K562 (cell line): ENCODE results near the gene UBE2L5. TPM values are rescaled to one million over a fixed set of nuclear protein-coding genes. Genes with fewer than 3 reads are reported as not detected.

ENCODE experiments used
- BDP1 ChIP-seq: IDR thresholded peaks from 3 replicates; pipeline ENCODE4 v1.6.1; 2011; ENCODE audit not compliant: insufficient read length, insufficient read depth
- MCM7 ChIP-seq, 2 experiments: fragments of 450-650 bp; IDR thresholded peaks; 2 replicates each; pipeline ENCODE4 v1.6.1; 2016 to 2018
- MEF2D ChIP-seq: conservative IDR thresholded peaks from 2 replicates; pipeline ENCODE4 v1.6.1; 2016; ENCODE audit warnings: low read depth, missing genetic modification characterization, missing compliant biosample characterization
- RAD51 ChIP-seq: fragments of 450-650 bp; IDR thresholded peaks from 2 replicates; pipeline ENCODE4 v1.7.1; 2016; ENCODE audit warnings: low read depth, mild to moderate bottlenecking, borderline replicate concordance
- SREBF2 ChIP-seq: sonication (generic); formaldehyde crosslinking; IDR thresholded peaks from 2 replicates; pipeline ENCODE4 v1.4.0; 2020; ENCODE audit warnings: mild to moderate bottlenecking, missing genetic modification reagents
- ZC3H11A ChIP-seq: IDR thresholded peaks from 2 replicates; pipeline ENCODE4 v1.6.1; 2012; ENCODE audit warnings: low read depth, low read length, improper control_type of control experiment
- ZNF436 ChIP-seq: fragments of 250-450, 450-650 bp; sonication (Bioruptor Pico); formaldehyde crosslinking; IDR thresholded peaks from 2 replicates; pipeline ENCODE4 v1.7.0; 2020; ENCODE audit warnings: mild to moderate bottlenecking
- polyA plus RNA-seq, 8 experiments: library from polyadenylated mRNA; depleted of rRNA in 4 of 8; stranded (reverse) in 5 of 8; unstranded in 3 of 8; fragments of >200 nt; fragmentation: Nextera tagmentation in 2 of 8; fragmentation: Illumina TruSeq in 1 of 8; extraction: Ambion mirVana in 2 of 8; extraction: Trizol in 1 of 8; gene quantifications; 2 replicates each; pipeline versions ENCODE4 v1.2.1 to v1.2.3, GENCODE V29; 2011 to 2014; ENCODE audit warnings: inconsistent platforms in 1 of 8, missing spikeins in 1 of 8
- total RNA-seq, 7 experiments: library from RNA; depleted of rRNA in 6 of 7; stranded (reverse); fragments of >200 nt in 6 of 7; fragmentation: Illumina TruSeq in 2 of 7; extraction: Trizol in 2 of 7; gene quantifications; 2 replicates each; pipeline versions ENCODE4 v1.2.1 to v1.2.3, GENCODE V29; 2011 to 2021; ENCODE audit warnings: low replicate concordance in 1 of 7
- TF ChIP-seq, protein P1 (sequence below), 2 experiments: IDR thresholded peaks; 2 replicates each; pipeline ENCODE4 v1.6.1; 2011; ENCODE audit warnings: borderline replicate concordance in 1 of 2, control low read depth in 1 of 2, low read depth in 1 of 2, low read length in 1 of 2, mild to moderate bottlenecking in 1 of 2, mixed read lengths in 1 of 2, moderate library complexity in 1 of 2; ENCODE audit not compliant: insufficient read depth in 1 of 2, insufficient read length in 1 of 2, poor library complexity in 1 of 2, severe bottlenecking in 1 of 2; ENCODE audit errors: extremely low read depth in 1 of 2
- TF ChIP-seq, protein P2 (sequence below): fragments of 200-600 bp; sonication (generic); IDR thresholded peaks from one replicate; pipeline ENCODE4 v1.6.1; 2012; ENCODE audit warnings: mild to moderate bottlenecking, low read depth, low read length, inconsistent platforms
- TF ChIP-seq, protein P3 (sequence below): sonication (generic); formaldehyde crosslinking; IDR thresholded peaks from 2 replicates; pipeline ENCODE4 v1.9.0; 2022; ENCODE audit warnings: mild to moderate bottlenecking, missing genetic modification reagents
- TF ChIP-seq, protein P4 (sequence below): fragments of 250-450 bp; sonication (Bioruptor Pico); IDR thresholded peaks from 2 replicates; pipeline ENCODE4 v1.8.0; 2022; ENCODE audit warnings: moderate library complexity, mild to moderate bottlenecking, inconsistent platforms

UBE2L5 gene
- total and polyA plus RNA-seq, 9 of the 15 experiments (the other 6 are each of a cell fraction or from before 2014, with no cell fraction given) = 0.22 to 1.5 (median 0.86) TPM; not detected in 6

DNA sequence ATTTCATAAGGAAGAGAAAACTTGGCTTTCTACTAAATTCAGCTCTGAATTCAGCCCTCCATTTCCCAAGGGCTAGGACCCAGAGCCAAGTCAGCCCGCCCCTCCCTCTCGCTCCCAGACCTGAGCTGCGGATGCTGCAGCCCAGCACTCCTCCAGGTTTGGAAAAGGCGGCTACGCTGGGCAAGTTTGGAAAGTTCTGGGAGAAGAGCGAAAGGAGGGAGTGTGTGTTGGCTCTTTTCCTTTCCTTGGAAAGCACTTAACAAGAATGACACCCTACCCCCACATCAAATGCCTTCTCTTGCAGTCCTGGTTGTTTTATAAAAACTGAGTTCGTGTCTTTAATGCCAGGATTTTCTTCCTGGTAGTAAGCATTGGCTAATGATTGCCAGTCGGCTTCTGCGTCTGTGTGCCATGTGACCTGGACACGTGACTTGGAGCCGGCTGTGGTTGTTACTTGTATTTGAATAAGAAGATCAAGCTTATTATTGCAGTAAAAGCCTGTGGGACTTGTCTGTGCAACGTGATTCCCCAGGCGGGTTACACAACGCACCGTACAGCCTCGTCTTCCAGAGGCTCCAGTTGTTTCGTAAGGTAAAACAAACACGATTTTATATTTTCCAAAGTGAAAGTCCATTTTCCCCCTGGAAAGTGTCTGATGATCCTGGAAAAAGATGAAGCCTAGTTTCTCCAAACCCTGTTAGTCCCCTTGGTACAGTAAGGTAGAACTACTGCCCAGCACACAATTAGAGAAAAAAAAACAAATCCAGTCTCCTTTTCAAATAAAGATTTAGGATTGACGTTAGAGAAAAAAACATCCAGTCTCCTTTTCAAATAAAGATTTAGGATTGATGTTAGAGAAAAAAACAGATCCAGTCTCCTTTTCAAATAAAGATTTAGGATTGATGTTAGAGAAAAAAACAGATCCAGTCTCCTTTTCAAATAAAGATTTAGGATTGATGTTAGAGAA is 26.8 kb upstream of the UBE2L5 start (continued):
- TF ChIP-seq, protein P1, sequence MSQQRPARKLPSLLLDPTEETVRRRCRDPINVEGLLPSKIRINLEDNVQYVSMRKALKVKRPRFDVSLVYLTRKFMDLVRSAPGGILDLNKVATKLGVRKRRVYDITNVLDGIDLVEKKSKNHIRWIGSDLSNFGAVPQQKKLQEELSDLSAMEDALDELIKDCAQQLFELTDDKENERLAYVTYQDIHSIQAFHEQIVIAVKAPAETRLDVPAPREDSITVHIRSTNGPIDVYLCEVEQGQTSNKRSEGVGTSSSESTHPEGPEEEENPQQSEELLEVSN (IDR thresholded peaks at IDR 0.05; ENCODE audit: borderline replicate concordance in 1 of 2, extremely low read depth in 1 of 2, insufficient read depth in 1 of 2, insufficient read length in 1 of 2, low read depth in 1 of 2, low read length in 1 of 2, poor library complexity in 1 of 2, severe bottlenecking in 1 of 2) = peak in 1 of 2 experiments; percentile 48
- TF ChIP-seq MEF2D (no peak), ZNF436 (CRISPR knock-in tag) (no peak), SREBF2 (CRISPR knock-in tag) (no peak), MCM7 (IDR thresholded peaks at IDR 0.05) (no peak), ZC3H11A (no peak), BDP1 (no peak), RAD51 (peak; percentile 98)
- TF ChIP-seq, protein P2, sequence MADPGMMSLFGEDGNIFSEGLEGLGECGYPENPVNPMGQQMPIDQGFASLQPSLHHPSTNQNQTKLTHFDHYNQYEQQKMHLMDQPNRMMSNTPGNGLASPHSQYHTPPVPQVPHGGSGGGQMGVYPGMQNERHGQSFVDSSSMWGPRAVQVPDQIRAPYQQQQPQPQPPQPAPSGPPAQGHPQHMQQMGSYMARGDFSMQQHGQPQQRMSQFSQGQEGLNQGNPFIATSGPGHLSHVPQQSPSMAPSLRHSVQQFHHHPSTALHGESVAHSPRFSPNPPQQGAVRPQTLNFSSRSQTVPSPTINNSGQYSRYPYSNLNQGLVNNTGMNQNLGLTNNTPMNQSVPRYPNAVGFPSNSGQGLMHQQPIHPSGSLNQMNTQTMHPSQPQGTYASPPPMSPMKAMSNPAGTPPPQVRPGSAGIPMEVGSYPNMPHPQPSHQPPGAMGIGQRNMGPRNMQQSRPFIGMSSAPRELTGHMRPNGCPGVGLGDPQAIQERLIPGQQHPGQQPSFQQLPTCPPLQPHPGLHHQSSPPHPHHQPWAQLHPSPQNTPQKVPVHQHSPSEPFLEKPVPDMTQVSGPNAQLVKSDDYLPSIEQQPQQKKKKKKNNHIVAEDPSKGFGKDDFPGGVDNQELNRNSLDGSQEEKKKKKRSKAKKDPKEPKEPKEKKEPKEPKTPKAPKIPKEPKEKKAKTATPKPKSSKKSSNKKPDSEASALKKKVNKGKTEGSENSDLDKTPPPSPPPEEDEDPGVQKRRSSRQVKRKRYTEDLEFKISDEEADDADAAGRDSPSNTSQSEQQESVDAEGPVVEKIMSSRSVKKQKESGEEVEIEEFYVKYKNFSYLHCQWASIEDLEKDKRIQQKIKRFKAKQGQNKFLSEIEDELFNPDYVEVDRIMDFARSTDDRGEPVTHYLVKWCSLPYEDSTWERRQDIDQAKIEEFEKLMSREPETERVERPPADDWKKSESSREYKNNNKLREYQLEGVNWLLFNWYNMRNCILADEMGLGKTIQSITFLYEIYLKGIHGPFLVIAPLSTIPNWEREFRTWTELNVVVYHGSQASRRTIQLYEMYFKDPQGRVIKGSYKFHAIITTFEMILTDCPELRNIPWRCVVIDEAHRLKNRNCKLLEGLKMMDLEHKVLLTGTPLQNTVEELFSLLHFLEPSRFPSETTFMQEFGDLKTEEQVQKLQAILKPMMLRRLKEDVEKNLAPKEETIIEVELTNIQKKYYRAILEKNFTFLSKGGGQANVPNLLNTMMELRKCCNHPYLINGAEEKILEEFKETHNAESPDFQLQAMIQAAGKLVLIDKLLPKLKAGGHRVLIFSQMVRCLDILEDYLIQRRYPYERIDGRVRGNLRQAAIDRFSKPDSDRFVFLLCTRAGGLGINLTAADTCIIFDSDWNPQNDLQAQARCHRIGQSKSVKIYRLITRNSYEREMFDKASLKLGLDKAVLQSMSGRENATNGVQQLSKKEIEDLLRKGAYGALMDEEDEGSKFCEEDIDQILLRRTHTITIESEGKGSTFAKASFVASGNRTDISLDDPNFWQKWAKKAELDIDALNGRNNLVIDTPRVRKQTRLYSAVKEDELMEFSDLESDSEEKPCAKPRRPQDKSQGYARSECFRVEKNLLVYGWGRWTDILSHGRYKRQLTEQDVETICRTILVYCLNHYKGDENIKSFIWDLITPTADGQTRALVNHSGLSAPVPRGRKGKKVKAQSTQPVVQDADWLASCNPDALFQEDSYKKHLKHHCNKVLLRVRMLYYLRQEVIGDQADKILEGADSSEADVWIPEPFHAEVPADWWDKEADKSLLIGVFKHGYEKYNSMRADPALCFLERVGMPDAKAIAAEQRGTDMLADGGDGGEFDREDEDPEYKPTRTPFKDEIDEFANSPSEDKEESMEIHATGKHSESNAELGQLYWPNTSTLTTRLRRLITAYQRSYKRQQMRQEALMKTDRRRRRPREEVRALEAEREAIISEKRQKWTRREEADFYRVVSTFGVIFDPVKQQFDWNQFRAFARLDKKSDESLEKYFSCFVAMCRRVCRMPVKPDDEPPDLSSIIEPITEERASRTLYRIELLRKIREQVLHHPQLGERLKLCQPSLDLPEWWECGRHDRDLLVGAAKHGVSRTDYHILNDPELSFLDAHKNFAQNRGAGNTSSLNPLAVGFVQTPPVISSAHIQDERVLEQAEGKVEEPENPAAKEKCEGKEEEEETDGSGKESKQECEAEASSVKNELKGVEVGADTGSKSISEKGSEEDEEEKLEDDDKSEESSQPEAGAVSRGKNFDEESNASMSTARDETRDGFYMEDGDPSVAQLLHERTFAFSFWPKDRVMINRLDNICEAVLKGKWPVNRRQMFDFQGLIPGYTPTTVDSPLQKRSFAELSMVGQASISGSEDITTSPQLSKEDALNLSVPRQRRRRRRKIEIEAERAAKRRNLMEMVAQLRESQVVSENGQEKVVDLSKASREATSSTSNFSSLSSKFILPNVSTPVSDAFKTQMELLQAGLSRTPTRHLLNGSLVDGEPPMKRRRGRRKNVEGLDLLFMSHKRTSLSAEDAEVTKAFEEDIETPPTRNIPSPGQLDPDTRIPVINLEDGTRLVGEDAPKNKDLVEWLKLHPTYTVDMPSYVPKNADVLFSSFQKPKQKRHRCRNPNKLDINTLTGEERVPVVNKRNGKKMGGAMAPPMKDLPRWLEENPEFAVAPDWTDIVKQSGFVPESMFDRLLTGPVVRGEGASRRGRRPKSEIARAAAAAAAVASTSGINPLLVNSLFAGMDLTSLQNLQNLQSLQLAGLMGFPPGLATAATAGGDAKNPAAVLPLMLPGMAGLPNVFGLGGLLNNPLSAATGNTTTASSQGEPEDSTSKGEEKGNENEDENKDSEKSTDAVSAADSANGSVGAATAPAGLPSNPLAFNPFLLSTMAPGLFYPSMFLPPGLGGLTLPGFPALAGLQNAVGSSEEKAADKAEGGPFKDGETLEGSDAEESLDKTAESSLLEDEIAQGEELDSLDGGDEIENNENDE = no peak
- TF ChIP-seq, protein P3, sequence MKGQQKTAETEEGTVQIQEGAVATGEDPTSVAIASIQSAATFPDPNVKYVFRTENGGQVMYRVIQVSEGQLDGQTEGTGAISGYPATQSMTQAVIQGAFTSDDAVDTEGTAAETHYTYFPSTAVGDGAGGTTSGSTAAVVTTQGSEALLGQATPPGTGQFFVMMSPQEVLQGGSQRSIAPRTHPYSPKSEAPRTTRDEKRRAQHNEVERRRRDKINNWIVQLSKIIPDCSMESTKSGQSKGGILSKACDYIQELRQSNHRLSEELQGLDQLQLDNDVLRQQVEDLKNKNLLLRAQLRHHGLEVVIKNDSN (CRISPR knock-in tag) = peak; percentile 92
- TF ChIP-seq, protein P4, sequence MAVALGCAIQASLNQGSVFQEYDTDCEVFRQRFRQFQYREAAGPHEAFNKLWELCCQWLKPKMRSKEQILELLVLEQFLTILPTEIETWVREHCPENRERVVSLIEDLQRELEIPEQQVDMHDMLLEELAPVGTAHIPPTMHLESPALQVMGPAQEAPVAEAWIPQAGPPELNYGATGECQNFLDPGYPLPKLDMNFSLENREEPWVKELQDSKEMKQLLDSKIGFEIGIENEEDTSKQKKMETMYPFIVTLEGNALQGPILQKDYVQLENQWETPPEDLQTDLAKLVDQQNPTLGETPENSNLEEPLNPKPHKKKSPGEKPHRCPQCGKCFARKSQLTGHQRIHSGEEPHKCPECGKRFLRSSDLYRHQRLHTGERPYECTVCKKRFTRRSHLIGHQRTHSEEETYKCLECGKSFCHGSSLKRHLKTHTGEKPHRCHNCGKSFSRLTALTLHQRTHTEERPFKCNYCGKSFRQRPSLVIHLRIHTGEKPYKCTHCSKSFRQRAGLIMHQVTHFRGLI (CRISPR knock-in tag) = no peak
